Esophagus muscularis mucosa (tissue), 4 donors: ENCODE results near the gene ACY1.

ENCODE experiments used
- EP300 ChIP-seq: sonication (generic); formaldehyde crosslinking; IDR thresholded peaks from one replicate; pipeline ENCODE4 v1.6.1; 2017; ENCODE audit warnings: antibody characterized with exemption
- POLR2A ChIP-seq: fragments of 450-650 bp; IDR thresholded peaks from one replicate; pipeline ENCODE4 v1.6.1; 2017; ENCODE audit warnings: antibody characterized with exemption, moderate library complexity, mild to moderate bottlenecking, low read depth
- TF ChIP-seq, protein P1 (sequence below), 3 experiments: fragments of 200-600 bp in 2 of 3; fragments of 450-650 bp in 1 of 3; sonication (generic) in 2 of 3; IDR thresholded peaks; one replicate each; pipeline ENCODE4 v1.5.1; 2017 to 2019; ENCODE audit warnings: antibody characterized with exemption in 3 of 3, mild to moderate bottlenecking in 2 of 3, moderate library complexity in 1 of 3

DNA sequence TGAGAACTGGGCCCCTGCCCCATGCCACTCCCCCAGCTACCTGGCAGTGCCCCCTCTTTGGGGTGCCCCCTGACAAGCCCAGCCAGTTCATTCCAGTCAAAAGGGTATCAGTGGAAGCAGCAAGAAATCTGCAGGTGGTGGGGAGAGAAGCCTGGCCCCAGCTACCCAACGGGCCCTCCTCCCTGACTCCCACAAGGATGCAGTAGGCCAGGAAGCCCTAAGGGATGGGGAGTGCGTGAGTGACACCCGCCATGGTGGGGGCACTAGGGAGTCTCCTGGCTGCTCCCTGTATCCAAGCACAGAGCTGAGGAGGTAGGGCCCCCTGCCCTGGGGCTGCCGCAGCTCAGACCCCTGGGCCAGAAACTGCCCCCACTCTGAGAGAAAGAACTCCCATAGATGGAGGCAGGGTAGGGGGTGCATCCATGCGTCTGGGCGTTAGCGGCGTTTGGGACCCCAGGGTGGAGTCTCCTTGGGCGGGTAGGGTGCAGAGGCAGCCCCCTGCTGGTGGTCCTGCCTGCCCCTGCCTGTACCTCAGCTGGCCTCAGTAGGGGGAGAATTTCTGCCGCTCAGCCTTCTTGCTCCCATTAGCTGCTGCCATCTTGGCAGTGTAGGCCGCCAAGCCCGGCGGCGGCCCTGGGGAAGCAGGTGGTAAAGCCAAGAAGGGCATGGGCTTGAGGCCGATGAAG, 25.7 kb upstream of the ACY1 start:
- TF ChIP-seq POLR2A (no peak), EP300 (no peak)
- TF ChIP-seq, protein P1, sequence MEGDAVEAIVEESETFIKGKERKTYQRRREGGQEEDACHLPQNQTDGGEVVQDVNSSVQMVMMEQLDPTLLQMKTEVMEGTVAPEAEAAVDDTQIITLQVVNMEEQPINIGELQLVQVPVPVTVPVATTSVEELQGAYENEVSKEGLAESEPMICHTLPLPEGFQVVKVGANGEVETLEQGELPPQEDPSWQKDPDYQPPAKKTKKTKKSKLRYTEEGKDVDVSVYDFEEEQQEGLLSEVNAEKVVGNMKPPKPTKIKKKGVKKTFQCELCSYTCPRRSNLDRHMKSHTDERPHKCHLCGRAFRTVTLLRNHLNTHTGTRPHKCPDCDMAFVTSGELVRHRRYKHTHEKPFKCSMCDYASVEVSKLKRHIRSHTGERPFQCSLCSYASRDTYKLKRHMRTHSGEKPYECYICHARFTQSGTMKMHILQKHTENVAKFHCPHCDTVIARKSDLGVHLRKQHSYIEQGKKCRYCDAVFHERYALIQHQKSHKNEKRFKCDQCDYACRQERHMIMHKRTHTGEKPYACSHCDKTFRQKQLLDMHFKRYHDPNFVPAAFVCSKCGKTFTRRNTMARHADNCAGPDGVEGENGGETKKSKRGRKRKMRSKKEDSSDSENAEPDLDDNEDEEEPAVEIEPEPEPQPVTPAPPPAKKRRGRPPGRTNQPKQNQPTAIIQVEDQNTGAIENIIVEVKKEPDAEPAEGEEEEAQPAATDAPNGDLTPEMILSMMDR (IDR thresholded peaks at IDR 0.05), result no peak
